ENCODE measurements around the gene RAVER2.

DNA sequence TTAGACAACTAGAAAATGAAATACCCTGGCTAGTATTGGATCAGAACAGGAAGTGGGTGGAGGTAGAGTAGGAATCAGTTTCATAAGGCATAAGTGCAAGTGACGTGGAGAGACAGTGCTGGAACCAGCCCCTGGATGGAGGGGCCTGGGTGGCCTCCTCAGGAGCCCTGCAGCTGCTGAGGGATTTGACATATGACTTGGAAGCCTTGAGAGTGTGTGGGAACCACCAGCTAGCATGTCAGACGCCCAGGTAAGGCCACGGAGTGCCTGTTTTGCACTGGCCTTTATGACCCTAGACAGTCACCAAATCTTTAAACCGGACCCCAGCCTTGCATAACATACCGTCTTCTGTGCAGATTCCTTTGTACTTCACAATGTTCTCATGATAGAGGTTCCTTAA, 94.4 kb downstream of the RAVER2 start:
- TF ChIP-seq, protein P1, sequence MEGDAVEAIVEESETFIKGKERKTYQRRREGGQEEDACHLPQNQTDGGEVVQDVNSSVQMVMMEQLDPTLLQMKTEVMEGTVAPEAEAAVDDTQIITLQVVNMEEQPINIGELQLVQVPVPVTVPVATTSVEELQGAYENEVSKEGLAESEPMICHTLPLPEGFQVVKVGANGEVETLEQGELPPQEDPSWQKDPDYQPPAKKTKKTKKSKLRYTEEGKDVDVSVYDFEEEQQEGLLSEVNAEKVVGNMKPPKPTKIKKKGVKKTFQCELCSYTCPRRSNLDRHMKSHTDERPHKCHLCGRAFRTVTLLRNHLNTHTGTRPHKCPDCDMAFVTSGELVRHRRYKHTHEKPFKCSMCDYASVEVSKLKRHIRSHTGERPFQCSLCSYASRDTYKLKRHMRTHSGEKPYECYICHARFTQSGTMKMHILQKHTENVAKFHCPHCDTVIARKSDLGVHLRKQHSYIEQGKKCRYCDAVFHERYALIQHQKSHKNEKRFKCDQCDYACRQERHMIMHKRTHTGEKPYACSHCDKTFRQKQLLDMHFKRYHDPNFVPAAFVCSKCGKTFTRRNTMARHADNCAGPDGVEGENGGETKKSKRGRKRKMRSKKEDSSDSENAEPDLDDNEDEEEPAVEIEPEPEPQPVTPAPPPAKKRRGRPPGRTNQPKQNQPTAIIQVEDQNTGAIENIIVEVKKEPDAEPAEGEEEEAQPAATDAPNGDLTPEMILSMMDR (IDR thresholded peaks at IDR 0.05; ENCODE audit: poor library complexity) = no peak
- TF ChIP-seq EZH2 (IDR thresholded peaks at IDR 0.05; ENCODE audit: borderline replicate concordance) = no peak
